HG03064 (cell line): ENCODE results near the gene IQSEC2.

Experiments
- ATAC-seq: cut with Tn5 transposase; IDR thresholded peaks from one replicate; pipeline ENCODE4 v1.9.1; 2021; ENCODE audit warnings: low read depth; ENCODE audit not compliant: unreplicated experiment

The IQSEC2 gene

DNA sequence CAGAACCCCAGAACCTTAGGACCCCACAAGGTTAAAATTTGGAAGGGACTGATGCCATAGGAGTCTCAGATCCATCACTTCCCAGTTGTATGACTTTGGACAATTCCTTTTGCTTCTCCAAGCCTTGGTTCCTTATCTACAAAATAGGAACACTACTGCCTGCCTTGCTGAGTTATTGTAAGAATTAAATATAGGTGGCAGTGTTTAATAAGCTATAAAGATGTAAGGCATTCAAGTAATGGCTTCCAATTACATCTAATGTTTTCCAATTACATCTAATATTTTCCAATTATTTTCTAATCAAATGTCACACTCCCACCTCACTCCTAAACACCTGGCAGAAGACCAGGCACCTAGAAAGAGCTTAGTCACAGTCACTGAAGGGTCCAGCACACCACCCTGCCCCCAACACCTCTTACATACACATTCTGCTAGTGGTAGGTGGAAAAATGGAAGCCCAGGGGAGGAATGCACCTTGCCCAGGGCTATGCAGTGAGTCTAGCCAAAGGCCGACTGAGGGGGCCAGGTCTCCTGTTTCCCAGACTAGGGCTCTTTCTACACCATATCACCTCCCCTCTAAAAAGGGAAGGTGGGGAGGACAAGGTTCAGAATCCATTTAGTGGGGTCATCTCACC, 31.9 kb downstream of the IQSEC2 start:
- no peak for ATAC-seq

DNA sequence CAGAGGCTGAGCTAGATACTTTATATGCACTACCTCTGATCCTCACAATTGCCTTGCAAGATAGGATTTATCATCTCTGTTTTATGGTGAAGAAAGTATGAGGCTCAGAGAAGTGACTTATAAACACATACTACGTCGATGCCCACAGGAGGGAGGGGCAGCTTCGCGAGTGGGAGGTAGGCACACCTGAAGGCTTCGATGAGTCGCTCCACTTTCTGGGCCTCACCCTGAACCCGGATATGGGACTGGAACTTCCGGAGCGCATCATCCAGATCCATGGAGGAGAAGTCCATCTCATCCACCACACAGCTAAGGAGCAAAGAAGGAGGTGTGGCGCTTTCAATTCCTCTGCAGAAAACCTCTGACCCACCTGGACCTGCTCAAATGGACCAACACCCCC, 33.5 kb downstream of the IQSEC2 start:
- ATAC-seq: no peak

DNA sequence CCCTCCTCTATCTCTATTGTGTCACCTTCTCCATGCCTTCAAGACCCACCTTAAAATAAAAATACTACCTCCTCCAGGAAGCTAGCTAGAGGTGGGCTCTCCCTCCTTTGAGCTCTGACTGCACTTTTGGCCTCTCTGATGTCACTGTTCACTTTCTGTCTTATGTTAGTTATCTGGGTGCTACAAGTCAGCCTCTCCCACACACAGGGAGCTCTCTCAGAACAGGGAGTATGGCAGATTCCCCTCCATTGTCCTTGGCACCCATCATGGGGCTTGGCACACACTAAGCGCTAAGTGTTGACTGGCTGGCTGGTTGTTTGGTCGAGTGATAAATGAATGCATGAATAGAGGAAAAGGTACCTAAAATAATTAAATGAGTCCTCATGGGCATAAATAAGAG, 35.2 kb downstream of the IQSEC2 start:
- no peak for ATAC-seq

DNA sequence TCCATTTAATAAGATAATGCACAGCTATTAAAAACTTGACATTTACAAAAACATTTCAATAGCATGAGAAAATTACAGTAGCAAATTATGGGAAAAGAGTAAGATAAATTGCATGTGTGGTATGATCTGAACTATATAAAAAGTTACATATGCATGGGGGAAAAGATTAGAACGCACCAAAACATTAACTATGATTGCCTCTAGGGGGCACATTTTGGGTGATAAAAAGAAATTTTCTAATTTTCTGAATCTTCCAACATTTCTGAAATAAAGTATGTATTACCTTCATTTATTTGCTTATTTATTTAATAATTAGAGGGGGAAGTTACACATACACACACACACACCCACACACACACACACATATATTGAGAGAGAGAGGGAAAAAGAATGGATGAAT, 36.8 kb downstream of the IQSEC2 start:
- ATAC-seq: no peak

DNA sequence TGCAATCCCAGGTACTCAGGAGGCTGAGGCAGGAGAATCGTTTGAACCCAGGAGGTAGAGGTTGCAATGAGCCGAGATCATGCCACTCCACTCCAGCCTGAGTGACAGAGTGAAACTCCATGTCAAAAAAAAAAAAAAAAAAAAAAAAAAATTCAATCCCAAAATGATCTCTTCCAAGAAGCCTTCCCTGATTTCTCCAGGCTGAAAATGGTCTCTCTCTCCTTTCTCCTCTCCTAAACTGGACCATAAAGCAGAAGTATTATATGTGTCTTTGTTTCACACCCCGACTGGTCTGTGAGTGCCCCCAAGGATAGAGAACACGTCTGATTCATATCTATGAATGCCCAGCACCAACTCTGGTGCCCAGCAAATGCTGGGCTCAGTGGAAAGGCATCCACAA, 39.1 kb downstream of the IQSEC2 start:
- ATAC-seq: no peak

DNA sequence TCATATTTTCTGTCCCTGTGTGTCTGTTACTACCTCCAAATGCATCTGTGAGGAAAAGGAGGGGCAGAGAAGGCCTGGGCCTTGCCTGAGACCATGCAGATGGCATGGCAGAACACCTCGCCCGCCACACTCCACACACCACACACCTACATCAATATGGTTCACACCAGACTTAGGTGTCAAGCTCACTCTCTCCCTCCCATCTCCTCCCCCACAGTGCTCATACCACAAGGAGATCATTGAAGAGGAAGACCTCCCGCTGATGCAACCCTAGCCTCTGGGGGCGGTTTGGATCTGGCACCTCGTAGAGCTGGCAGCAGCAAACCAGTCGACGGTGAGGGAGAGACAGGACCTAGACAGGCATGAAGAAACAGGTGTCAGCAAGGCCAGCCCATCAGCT, 39.8 kb downstream of the IQSEC2 start:
- no peak for ATAC-seq

DNA sequence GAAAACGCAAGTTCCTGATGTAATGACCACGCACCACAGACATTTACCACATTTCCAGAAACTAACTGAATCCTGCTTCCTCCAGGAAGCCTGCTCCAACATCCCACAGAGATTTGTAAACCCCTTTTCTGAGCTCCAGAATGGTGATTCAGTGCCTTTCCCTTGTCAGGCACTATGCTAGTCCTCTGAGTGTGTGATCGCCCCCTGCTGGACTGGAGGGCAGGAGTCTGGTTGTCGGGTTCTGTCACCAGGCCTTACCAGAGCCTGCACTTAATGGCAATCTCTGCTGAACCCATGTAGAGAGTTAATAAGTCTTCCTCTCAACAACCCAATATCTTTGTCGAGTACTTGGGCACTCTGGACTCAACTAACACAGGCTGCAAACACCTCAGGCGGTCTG, 41.9 kb downstream of the IQSEC2 start:
- ATAC-seq: no peak

DNA sequence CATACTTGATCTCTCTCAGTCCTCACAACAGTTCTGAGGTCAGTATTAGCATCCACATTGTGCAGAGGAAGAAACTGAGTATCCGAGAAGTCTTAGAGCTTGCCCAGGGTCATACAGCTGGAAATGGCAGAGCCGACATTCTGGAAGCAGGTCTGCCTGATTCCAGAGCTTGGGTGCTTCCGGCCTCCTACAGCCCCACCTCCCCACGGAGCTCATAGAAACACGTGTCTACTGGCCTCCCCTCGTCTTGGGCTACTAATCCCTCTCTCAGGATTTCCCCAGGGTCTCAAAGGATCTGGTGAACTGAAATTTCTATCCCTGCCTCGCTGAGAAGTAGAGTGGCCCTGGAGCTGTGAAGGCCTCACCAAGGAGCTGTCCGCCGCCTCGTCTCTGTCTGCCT, 44.3 kb downstream of the IQSEC2 start:
- no peak for ATAC-seq

DNA sequence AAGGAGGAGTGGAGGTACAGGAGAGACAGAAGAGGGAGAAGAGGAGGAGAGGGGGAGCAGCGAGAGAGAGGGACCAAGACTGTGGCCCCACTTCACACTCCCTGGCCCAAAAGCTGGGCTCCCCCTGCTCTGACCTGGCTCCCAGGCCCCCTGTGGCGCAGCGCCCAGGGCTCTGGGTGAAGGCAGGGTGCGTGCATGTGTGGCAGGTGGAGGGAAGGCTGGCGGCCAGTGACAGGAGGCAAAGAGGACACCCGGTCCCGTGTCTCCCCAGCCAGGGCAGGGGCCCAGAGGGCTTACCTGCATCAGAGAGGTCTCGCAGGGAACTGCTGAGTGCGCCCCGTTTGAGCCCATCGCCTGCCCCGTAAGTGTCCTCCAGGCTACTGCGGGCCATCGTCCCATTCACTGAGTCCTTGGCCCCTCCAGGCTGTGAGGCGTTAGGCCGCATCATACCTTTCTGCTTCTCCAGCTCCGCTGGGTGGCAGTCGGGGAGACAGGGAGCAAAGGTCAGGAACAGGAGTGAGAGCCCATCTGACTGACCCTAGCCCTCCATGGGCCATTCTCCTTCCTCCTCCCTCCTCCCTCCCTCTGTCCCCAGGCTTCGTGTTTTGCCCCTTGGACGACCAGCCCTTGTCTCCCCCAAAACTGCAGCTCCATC, 45.2 kb downstream of the IQSEC2 start:
- ATAC-seq: no peak

DNA sequence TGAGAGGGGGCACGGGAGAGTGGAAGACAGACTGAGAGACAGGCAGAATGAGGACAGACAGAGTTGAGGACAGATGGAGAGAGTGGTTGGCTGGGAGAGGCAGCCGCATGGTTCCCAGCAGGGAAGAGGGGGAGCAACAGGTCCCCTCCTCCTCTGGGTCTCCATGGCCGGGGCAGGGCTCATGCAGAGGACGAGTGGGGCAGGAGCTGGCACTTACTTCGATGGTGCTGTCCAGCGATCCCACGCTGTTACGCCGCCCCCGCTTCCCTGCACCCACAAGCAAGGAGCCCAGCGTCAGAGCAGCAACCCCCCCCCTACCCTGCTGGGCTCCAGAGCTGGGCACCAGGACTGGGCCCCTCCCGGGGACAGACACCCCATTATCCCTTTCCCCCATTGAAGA, 45.8 kb downstream of the IQSEC2 start:
- no peak for ATAC-seq

DNA sequence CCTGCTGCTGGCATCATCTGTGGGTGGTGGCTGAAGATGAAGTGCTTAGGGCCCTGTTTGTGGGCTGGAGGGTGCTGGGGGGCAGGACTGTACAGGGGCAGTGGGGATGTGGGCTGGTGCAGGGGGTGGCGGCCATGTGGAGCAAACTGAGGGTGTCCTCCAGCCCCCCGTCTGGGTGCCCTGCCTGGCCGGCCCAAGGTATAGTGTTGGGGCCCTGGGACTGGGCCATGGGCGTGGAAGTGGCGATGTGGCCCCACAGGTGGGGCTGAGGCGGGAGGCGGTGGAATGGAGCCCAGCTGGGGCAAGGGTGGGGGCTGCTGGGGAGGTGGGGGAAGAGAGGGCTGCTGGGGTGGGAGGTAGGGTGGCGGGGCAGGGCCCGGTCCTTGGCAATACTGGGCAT, 46.9 kb downstream of the IQSEC2 start:
- ATAC-seq: no peak

DNA sequence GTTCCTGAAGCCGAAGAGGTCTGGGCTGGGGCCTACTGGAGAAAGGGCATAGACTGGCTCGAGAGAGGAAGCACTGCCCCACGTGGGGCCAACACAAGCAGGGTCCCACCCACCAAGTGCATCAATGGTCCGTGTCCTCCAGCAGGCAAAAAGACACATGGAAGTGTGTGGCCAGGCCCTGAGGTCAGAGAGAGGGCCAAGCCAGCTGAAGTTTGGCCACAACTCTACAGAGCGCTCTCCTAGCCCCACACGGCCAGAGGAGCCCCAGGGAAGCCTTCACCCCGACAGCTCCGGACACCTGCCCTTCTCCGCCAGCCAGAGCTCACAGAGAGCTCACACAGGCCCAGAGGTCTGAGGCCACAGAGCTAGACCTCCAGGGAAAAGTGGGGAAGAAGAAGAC, 47.8 kb downstream of the IQSEC2 start:
- ATAC-seq: no peak

DNA sequence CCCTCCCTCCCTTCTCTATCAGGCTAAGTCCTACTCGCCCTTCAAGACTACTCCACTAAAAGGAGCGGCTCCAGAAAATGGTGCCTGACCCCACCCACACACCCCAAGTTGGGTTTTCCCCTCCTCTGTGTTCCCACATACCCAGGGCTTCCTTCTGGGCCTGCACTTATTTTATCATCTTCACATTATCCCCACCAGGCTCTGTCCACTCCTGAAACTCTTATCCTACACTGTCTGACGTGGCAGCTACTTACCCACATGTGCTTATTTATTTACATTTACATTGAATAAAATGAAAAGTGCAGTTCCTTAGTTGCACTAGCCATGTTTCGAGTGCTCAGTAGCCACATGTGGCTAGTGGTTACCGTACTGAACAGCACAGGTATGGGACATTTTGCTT, 51.3 kb downstream of the IQSEC2 start:
- no peak for ATAC-seq

DNA sequence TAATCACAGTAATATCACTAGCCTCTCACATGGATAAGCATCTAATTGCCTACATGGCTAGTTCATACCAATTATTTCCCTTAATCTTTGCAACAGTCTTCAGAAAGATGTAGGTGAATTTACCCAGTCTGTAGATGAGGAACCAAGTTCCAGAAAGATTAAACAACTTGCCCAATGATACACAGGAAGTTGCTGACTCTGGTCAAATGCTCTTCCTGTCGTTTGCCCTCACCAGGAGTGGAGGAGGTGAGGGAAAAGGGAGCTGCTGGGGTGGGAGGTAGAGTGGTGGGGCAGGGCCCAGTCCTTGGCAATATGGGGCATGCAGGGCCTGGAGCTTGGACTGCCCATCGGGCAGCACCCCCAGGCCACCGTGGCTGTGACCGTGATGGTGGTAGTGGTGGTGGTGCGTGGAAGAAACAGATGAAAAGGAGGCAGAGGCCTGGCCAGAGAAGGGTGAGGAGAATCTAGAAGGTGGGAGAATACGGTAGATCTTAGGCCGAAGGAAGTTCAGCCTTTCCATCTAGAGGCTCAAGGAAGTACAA, 54.1 kb downstream of the IQSEC2 start:
- ATAC-seq: no peak

DNA sequence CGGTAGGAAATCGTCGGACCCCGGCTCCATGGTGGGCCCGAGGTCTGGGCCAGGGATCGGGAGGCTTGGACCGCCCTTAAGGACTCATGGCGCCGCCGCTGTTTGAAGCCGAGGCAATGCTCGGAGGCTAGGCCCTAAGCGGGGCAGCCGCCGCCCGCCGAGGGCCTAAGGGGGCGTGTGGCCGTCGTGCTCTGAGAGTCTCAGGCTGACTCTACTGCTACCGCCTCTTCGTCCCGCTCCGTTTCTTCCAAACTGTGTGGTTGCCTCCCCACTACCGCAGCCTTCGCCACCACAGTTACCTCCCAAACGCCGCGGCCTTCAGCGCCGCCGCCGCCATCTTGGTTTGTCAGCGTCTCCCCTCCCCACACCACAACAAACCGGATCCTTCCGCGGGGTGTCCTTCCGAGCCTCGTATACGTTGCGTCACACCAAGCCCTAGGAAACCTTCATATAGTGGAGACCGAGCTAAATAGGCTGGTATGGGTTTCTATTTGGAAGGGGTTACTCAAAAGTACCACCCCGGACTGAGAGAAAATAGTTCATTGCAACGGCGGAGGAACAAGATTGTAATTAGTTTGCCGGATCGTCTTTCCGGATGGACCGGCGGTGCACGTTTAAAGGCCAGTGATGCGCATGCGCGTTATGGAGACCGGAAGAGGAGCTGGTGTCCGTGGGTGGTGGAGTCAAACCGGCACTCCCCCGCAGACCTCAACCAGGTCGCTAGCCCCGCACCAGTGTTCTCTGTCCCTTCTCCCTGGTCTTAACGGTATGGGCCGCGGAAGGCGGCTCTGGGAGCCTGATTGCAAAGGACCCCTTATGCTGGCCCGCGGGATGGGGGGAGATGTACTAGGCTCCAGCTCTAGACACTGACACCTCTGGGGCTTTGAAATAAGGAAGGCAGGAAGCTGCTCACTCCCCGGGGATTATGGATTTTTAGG, 56.3 kb downstream of the IQSEC2 start, which contains the start of gene KDM5C:
TSS of gene KDM5C (minus strand) at position 348 of the 938 bp plus-strand sequence. CDS start at position 30, 318 bp downstream.
- peak; percentile 76 for ATAC-seq

DNA sequence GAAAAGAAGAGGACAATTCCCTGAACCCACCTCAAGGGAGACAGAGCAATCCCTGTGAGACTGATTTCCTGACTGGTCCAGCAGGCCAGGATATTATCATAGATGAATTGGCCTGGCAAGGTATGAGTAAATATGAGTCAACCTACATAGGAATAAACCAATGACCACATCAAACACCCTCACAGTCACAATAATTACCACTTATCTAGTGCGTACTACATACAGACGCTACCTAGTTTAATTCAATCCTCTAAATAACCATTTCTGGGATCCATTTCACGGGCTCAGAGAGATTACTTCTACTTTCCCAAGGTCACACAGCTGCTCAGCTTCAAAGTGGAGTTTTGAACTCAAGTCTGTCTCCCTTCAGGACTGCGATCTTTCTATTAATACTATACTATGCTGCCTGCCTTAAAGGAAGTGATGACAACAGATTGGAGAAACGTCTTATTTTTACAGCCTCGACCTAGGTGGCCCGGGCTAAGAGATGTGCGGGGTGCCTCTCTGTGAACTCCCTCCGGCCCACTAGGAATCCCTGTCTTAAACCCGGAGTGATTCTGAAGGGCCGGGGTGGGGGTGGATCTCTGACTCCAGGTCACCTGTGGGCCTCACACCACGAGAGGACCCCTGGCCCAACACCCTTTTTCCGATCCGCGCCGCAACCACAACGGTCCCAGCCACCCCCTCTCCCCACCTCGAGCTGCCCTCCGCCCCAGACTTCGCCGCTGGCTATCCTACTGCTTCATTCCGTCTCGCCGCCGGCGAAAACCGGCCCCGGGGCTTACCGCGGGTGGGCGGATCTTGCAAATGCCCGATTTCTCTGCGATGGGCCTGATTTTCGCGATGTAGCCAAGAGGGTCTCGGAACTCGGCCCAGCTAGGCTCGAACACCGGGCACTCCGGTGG, 57.2 kb downstream of the IQSEC2 start:
- ATAC-seq: no peak

DNA sequence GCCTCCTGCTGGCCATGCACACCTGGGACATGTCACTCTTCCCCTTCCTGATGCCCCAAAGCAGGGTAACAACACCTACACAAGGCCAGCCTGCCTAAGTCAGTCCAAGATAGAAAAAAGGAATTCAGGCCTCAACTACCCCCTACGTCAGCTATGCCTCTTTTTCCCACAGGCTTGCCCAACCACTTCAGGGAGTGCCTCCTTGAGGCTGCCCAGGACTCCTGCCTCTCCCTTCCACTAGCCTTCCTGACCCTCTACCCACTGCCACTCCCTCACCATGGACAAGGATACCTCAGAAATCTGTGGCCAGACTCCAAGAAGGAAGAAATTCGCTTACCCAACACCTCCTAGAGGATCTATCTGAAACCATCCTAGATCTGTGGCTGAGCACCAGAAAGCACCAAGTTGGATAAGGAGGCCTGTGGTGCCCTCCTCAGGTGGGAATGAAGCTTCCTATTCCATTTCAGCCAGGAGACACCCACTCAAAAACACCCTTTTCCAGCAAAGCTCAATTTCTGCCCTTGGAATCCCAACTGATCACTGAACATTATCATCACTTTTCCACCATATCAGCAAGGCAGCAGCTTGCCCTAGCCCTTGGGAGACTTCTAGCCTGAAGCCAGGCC, 58.2 kb downstream of the IQSEC2 start:
- ATAC-seq: no peak
